T47D (cell line): ENCODE results near the gene CWF19L2.
"Not testable (repeated sequence)": the region's sequence is repeated elsewhere in the genome, so short reads cannot be mapped to it uniquely, and the experiment has no call there.

Experiments
- DNase-seq, 2 experiments: peaks; one replicate each; pipeline versions ENCODE4 v3.0.0 to v3.0.0-alpha.2; 2011 to 2012; ENCODE audit warnings: low read depth in 1 of 2, low spot score in 1 of 2
- JUND ChIP-seq: IDR thresholded peaks from 2 replicates; pipeline ENCODE4 v1.6.1; 2012; ENCODE audit warnings: low read depth
- in situ Hi-C: cut with HindIII; loops from 2 replicates; pipeline ENCODE4 v1.10.0; 2016; ENCODE audit warnings: low sequenced_read_pairs, low pct_unique_long_range_greater_than_20kb

Gene CWF19L2

DNA sequence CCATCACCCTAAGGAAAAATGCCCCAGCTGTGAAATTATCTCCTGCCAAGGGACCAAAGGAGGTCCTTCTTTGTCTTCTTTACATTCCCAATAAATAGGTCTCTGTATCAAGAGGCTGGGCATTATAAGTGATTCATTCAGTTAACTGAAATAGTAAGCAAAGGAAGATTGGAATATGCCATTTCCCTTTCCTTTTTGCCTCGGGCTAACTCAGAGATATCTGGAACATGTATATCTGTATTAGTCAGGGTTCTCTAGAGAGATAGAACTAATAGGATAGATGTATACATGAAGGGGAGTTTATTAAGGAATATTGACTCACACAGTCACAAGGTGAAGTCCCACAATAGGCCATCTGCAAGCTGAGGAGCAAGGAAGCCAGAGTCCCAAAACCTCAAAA is 15.3 kb upstream of the CWF19L2 start:
- no peak for DNase-seq
- no peak for TF ChIP-seq JUND
- in situ Hi-C loops, result no loop called here

GRCh38 chr11:107468596-107468995 is 11.0 kb upstream of the CWF19L2 start:
- no peak for TF ChIP-seq JUND
- in situ Hi-C loops, result no loop called here
- no peak for DNase-seq

- TF ChIP-seq JUND, result no peak
- in situ Hi-C loops, result no loop called here
- DNase-seq, result no peak
Measured at GRCh38 chr11:107467696-107468095, 10.1 kb upstream of the CWF19L2 start.

GRCh38 chr11:107466275-107466866 is 8.7 kb upstream of the CWF19L2 start:
- in situ Hi-C loops, DNase-seq: not testable (repeated sequence)

GRCh38 chr11:107457205-107457557 is 444 bp downstream of the CWF19L2 start:
- TF ChIP-seq JUND, result no peak
- in situ Hi-C loops, result no loop called here
- peak in 1 of 2 experiments; percentile 26 for DNase-seq

DNA sequence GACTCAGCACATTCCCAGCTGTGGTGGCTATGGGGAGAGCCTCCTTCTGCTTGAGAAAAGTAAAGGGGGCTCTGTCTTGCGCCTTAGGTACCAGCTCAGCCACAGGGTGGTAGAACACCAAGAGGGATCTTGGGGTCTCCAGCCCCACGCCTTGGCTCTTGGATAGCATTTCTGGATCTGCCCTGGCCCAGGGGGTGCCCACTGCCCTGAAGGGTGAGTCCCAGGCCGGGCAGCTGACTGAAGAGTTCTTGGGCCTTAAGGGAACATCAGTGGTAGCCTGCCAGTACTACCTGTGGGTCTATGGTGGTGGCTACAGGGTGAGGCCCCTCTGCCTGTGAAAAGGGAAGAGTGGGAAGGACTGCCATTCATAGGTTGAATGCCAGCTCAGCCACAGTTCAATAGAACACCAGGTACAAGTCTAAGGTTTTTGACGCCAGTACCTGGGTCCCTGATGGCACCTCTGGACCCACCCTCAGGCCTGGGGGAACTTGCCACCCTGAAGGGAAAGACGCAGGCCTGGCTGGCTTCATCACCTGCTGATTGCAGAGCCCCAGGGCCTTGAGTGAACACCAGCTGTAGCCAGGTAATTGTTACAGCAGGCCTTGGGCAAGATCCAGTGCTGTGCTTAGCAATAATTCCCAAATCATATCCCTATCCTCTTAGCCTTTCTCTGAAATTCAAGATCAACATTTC is 3.9 kb downstream of the CWF19L2 start:
- in situ Hi-C loops, result no loop called here

GRCh38 chr11:107446822-107447431 is 10.7 kb downstream of the CWF19L2 start:
- no peak for DNase-seq
- TF ChIP-seq JUND, result no peak
- in situ Hi-C loops, result no loop called here

More for the DNA sequence above, 3.9 kb downstream of the CWF19L2 start:
- no peak for TF ChIP-seq JUND
- no peak for DNase-seq

DNA sequence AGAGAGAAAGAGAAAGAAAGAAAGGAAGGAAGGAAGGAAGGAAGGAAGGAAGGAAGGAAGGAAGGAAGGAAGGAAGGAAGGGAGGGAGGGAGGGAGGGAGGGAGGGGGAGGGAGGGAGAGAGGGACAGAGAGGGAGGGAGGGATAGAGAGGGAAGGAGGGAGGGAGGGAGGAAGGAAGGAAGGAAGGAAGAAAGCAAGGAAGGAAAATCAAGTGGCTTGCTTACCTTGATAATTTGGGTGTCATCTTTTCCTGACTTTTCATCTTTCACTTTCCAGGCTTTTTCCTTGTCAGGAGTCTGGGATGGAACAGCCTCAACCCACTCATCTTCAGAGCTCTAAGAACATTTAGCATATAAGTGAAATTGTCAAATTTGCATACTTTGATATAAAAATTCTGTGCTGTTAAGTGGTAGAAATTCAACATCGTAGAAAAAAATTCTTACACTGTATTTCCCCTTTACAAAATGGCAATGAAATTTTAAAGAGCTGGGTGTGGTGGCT is 14.9 kb downstream of the CWF19L2 start:
- no peak for DNase-seq
- no peak for TF ChIP-seq JUND
- in situ Hi-C loops, result no loop called here

DNA sequence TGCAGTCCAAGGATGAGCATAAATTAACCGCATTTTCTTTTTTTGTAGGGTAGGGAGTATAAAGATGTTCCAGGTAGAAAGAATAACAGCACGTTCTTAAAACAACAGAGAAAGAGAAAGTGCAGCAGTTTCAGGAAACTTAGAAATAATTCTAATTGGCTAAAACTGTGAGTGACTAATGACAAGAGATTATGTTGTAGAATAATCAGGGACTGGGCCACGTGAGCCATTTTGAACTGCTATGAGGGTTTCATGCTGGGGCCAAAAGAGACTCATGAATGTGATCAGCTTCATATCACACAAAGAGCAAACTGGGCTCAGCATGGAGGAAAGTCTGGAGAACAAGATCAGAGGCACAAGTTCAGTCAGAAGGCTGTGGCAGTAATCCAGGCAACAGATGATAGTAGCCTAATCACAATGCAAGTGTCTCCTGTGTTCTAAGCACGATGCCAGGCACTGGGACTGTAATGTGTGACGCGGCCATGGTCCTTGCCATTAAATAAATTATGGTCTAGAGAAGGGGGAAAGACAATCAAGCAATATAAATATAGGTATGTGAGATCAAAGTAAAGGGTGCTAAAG is 17.9 kb downstream of the CWF19L2 start:
- TF ChIP-seq JUND, result no peak
- DNase-seq, result no peak
- in situ Hi-C loops, result no loop called here

GRCh38 chr11:107438148-107438547 is 19.5 kb downstream of the CWF19L2 start:
- no peak for TF ChIP-seq JUND
- in situ Hi-C loops, result no loop called here
- no peak for DNase-seq

DNA sequence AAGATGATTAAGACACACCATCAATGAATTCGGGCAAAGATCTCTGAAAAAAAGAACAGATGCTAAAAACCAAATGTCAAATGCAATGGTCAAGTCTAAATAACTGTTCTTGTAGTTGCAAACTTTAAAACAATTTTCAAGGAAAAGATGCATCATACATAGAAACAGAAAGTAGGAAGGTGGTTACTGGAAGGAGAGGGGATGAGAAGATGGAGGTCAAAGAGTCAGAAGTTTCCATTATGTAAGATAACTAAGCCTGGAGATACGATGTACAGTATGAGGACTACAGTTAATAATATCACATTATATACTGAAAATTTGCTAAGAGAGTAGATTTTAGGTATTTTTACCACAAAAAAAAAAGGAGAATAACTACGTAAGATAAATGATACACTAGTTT is 27.1 kb downstream of the CWF19L2 start:
- DNase-seq, result no peak
- TF ChIP-seq JUND, result no peak
- in situ Hi-C loops, result no loop called here

DNA sequence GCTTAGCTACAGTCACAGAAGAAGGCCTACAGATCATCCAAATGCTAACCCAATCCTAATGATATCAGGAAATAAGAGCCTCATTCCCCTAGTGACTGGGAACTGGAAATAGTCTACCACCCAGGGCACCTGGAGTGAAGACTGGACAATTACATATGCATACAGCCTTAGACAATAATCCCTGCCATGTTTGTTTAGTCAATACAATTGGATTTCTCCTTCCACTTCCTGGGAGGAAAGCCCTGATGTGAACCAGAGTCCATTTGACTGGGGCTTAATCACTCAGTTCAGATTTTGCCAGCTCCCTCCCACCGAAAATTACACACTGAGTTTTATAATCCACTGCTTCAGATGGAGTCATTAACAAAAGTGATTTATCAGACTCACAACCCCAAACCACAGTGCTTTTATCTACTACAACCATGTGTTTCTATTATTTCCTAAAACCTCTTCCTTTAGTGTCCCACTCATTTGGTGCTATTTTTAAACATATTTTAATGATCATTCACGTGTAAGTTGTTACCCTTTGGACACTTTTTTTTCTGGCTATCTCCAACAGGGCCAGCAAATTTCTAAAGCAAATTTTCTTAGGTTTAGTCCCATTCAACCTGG is 29.9 kb downstream of the CWF19L2 start:
- DNase-seq, result no peak
- TF ChIP-seq JUND, result no peak
- in situ Hi-C loops, result no loop called here

DNA sequence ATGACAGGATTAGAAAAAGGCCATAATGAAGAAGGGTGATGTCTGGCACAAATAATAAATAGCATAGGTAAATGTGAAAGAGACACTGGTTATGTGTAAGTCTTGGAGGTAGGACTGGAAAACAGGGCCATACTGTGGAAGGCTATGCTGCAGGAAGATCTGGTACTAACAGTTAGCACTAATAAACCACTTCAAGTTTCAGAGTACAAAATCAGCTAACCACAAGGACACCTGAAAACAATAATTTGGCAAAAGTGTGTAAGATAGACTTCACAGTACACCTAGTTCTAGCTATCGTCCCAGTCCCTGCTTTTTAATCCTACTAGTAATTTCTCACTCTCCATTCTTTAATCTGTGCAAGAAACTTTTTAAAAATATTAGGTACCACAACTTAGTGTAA is 44.3 kb downstream of the CWF19L2 start:
- no peak for DNase-seq
- TF ChIP-seq JUND, result no peak
- in situ Hi-C loops, result no loop called here
